Endothelial cell of hepatic sinusoid (primary cell): ENCODE data around the gene OPN3.

Experiments
- in situ Hi-C: cut with HindIII; loops from 2 replicates; pipeline ENCODE4 v1.10.0; 2017; ENCODE audit warnings: low sequenced_read_pairs

OPN3 gene

DNA sequence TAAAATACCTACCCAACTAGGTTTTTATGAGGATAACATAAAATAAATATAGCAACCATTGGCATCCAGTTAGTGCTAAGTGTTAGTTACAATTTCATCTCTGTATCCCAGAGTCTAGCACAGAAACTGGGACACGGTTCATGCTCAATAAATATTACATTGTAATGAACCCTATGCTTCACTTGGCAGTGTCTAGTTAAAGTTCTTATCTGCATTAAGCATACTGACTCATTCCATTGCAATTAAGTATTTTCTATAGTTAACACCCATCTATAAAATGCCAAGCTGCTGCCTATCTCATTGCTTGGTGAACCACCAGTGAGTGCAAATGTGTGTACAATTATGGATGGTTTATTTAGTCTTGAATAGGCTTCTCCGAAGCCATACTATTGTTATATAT is 15.2 kb downstream of the OPN3 start:
- in situ Hi-C loops, result loop anchor here (10.0 kb wide), 1 partner anchor 100 kb away; no protein-coding TSS in a partner anchor

DNA sequence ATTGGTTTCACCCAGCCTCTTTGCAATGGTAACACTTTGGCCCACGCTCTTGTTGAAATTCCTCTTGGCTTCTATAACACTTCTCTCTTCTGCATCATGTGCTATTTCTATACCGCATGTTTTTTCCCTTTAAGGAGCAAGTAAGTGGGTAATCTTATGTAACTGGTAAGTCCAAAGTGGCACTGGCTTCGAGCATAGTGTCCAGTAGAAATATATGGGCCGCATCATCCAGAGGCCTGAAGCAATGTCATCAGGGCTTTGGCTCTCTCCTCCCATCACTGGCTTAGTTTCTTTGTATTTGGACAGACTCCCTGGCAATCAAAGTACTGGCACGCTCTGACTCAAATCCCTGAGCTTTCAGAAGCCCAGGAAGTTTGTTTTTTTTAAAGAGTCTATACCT is 17.5 kb downstream of the OPN3 start:
- in situ Hi-C loops, result loop anchor here (10.0 kb wide), 1 partner anchor 98 kb away; no protein-coding TSS in a partner anchor

DNA sequence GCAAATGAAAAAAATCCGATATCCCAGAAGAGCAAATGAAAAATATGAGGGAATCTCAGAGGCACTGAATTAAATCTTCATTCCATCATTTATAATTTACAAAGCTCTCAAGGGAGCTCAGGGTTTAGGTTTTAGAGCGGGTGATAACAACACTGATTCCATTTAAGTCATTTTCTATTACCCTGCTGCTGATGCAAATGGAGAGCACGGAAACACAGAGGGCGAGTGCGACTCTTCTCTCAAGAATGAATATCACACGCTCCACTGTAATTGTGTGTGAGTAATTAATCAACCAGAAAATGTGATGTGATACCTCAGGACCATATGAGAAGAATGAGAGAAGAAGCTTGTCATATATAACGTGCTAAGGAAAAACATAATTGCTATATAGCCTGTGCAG is 22.7 kb downstream of the OPN3 start:
- in situ Hi-C loops, result no loop called here

DNA sequence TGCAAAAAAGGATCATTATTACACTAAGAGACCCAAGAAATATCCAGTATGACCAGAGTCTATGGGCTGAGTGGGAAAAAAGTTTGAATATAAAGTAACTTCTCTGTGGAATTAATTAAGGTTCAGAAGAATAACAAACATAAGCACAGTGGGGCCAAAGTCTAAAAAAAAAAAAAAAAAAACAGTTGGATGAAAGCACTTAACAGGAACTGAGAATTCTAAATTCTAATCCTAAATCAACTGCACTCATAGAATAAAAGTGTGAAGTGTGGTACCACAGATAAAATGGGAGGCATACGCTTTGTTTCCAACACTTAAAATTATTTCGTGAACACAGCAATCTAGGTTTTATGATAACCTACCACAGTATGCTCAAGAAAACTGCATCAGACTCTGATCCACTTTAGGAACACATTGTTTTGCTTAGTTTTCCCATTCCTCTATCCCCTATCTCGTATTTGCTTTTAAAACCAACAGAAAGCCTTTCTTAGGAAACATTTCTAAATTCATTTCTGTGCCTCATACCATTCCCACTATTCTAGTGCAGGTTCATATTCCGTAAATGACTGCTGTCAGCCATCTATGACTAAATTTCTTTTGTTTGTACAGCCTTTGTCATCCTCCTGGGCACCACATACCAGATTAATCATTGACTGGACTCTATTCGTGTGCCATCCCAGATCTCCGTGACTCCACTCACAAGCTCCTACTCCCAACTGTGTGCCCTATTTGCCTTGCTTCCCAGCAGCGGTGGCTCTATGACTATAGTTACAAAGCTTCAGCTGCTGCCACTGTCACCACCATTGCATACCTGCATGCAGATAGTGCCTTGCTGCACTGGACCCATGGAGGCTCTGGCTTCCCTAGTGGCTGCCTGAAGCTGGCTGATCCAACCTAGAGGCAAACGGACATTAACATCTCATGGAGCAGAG is 24.9 kb downstream of the OPN3 start:
- in situ Hi-C loops, result no loop called here

DNA sequence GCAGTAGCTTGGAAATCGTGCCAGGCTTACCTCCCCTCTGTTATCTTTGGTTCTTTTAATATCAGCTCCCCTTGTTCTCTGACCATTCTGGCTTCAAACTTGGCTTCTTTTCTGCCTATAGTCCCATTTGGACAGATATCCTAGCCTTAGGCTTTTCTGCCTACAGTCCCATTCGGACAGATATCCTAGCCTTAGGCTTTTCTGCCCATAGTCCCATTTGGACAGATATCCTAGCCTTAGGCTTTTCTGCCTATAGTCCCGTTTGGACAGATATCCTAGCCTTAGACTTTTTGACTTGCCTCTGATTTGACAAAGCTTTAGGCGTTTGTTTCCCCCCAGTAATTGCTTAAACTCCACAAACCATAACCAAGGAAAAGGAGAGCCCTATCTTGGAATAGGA is 25.6 kb downstream of the OPN3 start:
- in situ Hi-C loops, result no loop called here

DNA sequence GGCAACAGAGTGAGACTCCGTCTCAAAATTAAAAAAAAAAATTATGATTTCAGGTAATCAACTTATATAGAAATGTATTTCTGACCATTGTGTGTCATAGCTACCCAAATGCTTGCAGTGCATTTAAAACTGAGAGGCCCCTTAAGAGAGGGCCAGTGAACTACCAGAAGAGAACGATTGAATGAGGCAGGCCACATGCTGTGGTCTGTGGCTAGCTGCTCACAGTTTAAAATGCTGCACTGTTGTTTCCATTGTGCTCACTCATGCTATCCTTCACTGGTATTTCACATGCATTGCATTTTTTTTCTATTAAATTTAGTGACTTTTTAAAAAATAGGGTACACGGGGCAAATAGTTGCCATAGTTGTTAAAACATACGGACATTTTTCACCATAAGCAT is 26.0 kb downstream of the OPN3 start:
- in situ Hi-C loops, result no loop called here

DNA sequence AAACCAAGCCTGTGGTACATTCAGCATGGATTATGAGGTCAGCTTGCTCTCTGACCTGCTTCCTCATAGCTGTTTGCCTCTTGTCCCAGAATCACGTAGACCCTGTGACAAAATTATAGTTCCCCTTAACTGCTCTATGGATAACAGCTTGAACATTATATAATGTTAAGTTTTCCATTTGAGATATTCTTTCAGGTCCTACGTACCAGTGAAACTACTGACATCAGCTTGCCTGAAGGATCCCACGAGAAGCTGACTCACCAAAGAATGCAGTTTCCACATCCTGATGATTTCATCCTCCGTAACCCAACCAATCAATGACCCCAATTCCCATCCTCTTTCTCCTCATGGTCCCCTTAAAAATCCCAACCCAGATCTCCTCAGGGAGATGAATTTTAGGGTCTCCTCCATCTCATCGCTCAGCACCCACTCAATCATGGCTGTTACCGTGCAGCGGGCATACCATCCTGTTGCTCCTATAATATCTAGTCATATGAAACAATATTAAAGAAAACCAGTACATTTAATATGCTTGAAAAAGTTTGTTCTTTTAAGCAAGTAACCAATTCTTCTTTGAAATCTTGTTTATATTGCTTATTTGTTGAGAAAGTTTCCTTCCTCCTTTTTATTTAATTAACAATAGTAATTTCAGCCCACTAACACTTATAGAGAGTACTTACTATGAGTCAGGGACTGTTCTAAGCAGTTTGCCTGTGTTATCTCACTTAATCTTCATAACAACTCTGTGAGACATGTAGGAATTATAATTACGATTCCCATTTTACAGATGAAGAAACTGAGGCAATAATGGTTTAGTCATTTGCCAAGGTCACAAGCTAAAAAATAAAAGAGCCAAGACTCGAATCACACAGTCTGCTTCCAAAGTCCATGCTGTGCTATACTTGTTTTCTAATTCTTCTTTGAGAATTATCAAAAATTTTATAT is 27.4 kb downstream of the OPN3 start:
- in situ Hi-C loops, result no loop called here

DNA sequence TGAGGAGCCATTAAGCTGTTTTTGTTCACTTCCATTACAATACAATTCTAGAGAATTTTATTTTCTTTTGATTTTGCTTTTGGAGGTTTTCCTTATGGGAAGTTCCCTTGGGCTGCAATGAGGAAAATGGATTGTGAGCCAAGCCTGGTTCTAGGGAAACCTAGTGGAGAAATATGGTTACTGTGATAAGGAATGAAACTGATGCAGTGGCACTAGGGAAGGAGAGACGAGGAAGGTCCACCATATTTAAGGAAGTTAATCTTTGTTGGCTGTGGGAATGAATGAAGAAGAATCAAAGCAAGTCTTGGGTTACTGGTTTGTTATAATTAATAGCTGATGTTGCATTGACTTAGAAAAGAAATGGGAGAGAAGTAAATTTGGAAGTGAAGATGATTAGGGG is 28.4 kb downstream of the OPN3 start:
- in situ Hi-C loops, result no loop called here

DNA sequence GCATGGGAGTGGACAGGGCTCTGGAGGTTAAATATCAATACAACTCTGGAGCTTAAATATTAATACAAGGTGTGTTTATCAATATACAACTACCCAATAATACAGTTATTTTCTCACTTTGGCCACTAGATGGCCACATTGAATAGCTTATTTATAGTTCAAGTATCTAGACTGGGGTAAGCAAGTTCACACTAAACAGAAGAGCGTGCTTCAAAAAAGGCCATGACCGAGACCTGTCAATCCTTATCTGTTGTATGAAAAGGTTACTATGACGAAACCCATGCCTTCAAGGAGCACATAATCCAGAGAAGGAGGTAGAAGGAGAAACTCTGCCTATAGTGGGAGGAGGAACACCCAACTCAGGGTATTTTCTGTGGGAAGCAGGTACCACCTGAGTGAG is 29.1 kb downstream of the OPN3 start:
- in situ Hi-C loops, result no loop called here

DNA sequence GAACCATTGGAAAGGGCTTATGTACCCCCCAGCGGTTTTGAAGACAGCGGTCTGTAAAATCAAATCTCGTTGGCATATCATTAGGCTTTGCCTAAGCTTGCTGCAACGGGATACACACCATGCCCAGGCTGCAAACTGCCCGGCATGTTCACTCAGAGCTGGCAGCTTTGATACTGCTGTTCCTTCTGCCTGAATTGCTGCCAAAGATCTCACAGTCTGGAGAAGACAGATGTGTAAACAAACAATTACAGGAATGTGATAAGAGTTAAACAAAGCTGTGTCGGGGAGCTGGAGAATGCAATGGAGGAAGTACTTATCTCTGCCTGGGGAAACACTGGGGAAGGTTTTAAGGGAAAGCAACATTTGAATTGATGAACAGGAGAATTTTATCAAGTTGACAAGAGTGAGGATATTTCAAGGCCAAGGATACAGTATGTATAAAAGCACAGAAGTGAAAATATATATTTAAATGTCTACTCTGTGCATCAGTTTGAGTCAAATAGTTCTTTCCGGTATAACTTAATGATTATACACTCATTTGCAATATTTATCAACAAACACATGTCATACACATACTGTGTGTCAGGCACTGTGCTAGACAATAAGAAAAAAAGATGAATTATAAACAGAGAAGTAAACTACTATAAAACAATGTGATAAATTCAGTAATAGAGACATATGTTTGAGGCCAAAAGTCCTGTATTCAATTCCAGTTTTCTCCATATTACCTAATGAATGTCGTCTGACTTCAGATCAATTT is 29.9 kb downstream of the OPN3 start:
- in situ Hi-C loops, result no loop called here

DNA sequence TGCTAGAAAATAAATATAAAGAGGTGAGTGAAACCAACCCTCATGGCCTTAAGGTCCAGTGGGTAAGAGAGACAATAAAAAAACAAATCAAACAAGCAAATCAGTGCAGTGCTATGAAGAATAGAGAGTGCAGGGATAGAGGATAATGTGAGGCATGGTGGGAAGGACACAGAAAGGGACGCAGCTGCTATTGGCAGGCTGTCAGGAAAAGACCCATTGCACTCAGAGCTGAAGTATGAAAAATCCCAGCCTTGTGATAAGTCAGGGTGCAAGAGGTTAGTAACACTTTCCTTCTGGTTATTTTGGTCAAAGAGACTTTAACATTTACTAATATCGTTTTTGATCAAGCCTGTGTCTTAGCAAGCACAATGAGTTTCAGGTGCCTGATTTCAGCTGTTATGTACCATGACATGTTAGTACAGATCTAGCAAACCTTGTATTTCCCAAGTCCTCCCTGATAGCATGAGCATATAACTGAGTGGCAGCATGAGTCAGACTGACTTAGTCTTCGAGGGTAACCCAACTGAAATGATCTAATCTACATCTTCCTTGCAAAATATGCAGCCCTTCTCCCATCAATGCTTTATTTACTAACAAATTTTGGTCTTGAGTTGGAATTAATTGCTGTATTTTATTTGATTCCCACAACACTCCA is 31.7 kb downstream of the OPN3 start:
- in situ Hi-C loops, result no loop called here

DNA sequence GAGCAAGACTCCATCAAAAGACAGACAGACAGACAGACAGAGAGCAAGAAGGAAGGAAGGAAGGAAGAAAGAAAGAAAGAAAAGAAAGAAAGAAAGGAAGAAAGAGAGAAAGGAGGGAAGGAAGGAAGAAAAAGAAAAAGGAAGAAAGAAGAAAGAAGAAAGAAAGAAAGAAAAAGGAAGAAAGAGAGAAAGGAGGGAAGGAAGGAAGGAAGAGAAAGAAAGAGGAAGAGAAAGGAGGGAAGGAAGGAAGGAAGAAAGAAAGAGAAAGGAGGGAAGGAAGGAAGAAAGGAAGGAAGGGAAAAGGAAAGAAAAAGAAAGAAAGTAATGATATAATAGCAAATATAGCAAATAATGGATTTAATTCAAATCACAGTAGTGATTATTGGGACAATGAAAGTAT is 32.7 kb downstream of the OPN3 start:
- in situ Hi-C loops, result no loop called here

DNA sequence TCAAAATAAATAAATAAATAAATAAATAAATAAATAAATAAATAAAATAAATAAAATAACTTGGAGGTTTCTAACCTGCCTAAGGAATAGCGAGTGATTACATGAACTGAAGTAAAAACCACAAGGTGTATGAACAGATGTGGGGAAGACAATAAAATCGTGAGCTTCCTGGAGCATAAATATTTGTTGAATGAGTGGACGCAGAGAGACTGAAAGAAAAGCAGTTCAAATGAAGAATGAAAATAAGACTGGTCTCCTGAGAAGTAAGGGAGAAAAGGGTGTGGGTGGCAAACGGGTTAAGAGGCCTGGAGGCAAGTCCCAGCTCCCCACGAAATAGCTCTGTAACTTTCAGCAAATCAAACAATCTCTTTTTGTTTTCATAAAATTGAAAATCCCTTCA is 33.6 kb downstream of the OPN3 start:
- in situ Hi-C loops, result no loop called here

DNA sequence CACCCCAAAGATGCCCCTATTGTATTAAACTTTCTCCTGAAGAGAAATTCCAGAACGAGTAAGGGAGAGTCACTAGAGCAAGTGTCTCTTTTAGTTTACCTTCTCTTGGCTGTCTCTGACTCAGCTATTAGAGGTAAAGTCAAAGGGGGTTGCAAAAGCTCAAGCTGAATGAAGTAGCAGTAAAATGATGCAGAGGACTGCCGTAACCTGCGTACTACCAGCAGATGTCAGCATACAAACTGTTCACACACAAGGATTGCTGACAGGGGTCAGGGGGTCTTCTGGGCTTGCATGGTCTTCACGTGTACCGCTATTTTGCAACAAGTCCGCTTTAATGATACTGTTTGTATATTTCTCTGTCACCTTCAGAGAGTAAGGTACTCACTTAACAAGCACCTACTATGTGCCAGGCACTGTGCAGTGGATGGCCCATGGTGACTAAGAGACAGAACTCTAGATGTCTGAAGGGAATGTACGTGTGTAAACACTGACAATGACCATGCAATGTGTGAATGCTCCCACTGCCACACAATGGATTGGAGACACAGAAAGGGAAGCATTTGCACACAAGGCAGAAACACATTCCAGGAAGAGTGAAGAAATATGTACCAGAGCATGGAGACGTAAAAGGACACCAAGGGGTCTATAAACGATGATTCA is 34.9 kb downstream of the OPN3 start:
- in situ Hi-C loops, result no loop called here

DNA sequence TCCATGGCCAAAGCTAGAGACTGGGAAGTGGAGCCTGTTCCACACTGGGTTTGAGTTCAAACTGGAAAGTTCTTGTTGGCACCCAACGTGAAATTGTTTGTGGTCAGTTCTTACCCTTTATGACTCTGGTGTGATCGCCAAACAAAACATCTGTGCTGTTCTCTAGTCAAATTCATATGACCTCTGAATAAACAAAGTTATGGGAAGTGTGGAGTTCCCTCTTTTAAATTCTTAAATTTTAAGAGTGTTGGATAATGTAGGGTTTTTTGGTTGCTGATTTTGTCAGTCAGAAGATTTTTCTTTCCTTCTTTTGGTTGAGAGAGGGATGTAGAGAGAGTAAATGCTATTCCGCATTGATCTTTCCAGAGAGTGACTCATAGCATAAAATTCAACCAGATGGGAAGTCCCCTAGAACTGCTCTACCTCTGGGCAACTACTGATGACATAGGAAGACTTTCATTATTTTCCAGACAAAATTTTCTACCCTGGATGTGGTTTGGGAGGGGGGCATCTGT is 36.4 kb downstream of the OPN3 start:
- in situ Hi-C loops, result no loop called here

DNA sequence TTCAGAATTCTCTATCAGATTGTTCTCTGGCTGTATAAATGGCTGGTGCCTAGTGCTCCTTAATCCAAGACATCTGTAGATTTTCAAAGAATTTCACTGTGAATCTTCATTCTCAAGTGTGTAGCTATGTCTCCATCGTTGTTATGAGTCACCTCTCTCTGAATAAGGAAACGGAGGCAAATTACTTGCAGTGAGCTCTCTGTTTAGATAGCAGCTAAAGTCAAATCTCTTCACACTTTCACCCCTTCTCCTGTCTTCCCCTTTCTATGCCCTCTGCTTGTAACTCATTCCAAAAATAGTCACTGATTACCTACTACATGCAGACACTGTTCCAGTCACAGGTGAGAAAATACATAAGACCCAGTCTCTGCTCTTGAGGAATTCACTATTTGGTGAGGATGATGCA is 39.7 kb downstream of the OPN3 start:
- in situ Hi-C loops, result no loop called here

DNA sequence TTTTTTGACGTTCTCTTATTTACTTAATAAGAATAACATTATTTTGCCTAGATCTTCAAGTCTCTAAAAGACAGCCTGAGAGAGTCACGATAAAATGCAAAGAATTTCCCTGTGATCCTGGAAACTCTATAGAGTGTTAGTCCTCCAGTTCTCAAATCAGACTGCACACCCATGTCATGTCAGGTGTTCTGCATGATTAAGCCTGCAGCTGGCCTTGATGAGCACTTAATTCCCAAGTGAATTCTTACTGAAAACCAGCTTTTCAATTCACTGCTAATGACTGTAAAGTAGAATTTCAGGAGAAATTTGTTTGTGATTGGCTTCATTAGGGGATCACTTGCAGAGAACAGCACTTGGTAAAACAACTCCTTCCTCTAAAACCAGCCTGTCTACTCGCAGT is 41.9 kb downstream of the OPN3 start:
- in situ Hi-C loops, result no loop called here

DNA sequence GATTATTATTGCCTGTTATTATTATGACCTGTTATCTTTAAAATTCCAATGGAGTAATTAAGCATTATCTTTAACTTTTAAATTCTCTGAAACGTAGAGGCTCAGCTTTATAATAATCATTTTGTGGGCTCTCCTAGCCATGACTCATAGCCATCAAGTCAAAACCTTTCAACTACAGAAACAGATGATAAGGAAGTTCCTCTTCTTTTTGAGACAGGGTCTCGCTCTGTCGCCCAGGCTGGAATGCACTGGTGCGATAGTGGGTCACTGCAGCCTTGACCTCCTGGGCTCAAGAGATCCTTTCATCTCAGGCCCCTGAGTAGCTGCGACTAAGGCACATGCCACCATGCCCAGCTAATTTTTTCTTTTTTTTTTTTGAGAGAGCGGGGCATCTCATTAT is 43.5 kb downstream of the OPN3 start:
- in situ Hi-C loops, result no loop called here

DNA sequence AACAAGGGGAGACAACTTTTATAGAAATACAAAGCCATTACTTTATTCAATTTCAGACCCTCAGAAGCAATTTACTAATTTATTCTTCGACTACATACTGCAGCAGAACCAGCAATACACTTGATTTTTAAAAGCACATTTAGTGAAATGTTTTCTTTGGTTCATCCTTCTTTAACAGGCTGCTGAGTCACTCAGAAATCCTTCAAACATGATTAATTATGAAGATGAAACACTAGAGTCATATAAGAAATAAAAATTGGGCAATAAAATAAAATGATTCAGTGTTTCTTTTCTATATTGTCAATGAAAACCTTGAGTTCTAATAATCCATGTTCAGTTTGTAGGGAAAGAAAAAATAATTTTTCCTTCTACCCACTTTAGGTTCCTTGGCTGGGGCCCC is 47.0 kb downstream of the OPN3 start:
- in situ Hi-C loops, result no loop called here
